HepG2 (cell line): ENCODE data around the gene ESPNL. TPM values are rescaled to one million over a fixed set of nuclear protein-coding genes. Genes with fewer than 3 reads are reported as not detected.

Experiments used
- AHR ChIP-seq: IDR thresholded peaks from 2 replicates; pipeline ENCODE4 v1.6.1; 2018; ENCODE audit warnings: missing genetic modification reagents, missing compliant biosample characterization
- ATF5 ChIP-seq: sonication (generic); formaldehyde crosslinking; IDR thresholded peaks from 2 replicates; pipeline ENCODE4 v1.4.0; 2020; ENCODE audit warnings: mild to moderate bottlenecking, low read depth, missing genetic modification reagents
- HBP1 ChIP-seq: IDR thresholded peaks from 2 replicates; pipeline ENCODE4 v1.6.1; 2016; ENCODE audit warnings: low read depth, control low read depth
- HCFC1 ChIP-seq: fragments of 150-350 bp; IDR thresholded peaks from 2 replicates; pipeline ENCODE4 v1.6.1; 2014; ENCODE audit warnings: low read depth, low read length
- HIC2 ChIP-seq: sonication (generic); formaldehyde crosslinking; IDR thresholded peaks from 2 replicates; pipeline ENCODE4 v1.9.0; 2022; ENCODE audit warnings: low read depth, missing genetic modification reagents
- HNRNPK ChIP-seq: fragments of 200-400 bp; formaldehyde crosslinking; IDR thresholded peaks from 2 replicates; pipeline ENCODE4 v1.6.1; 2018; ENCODE audit warnings: low read length, low read depth, moderate library complexity, mild to moderate bottlenecking; ENCODE audit not compliant: poor library complexity, severe bottlenecking
- MEIS2 ChIP-seq: sonication (generic); formaldehyde crosslinking; IDR thresholded peaks from 2 replicates; pipeline ENCODE4 v1.9.0; 2021; ENCODE audit warnings: mild to moderate bottlenecking, missing genetic modification reagents
- NR0B2 ChIP-seq: sonication (generic); formaldehyde crosslinking; IDR thresholded peaks from 2 replicates; pipeline ENCODE4 v1.4.0; 2020; ENCODE audit warnings: mild to moderate bottlenecking, missing genetic modification reagents
- NR2C2 ChIP-seq: sonication (generic); formaldehyde crosslinking; IDR thresholded peaks from 2 replicates; pipeline ENCODE4 v1.4.0; 2020; ENCODE audit warnings: missing genetic modification reagents, mild to moderate bottlenecking, moderate library complexity, borderline replicate concordance
- NR3C1 ChIP-seq: sonication (generic); formaldehyde crosslinking; IDR thresholded peaks from 2 replicates; pipeline ENCODE4 v1.4.0; 2020; ENCODE audit warnings: missing genetic modification reagents
- PHF21A ChIP-seq: sonication (generic); formaldehyde crosslinking; IDR thresholded peaks from 2 replicates; pipeline ENCODE4 v1.5.0; 2020; ENCODE audit warnings: mild to moderate bottlenecking, missing genetic modification reagents
- PRMT3 ChIP-seq: sonication (generic); formaldehyde crosslinking; IDR thresholded peaks from 2 replicates; pipeline ENCODE4 v1.8.1; 2022; ENCODE audit warnings: low read depth, mild to moderate bottlenecking, moderate library complexity, missing genetic modification reagents, borderline replicate concordance
- RFX3 ChIP-seq: IDR thresholded peaks from 2 replicates; pipeline ENCODE4 v1.6.1; 2016; ENCODE audit warnings: missing biosample characterization, missing genetic modification reagents
- RXRA ChIP-seq: sonication (generic); formaldehyde crosslinking; IDR thresholded peaks from 2 replicates; pipeline ENCODE4 v1.5.1; 2020; ENCODE audit warnings: missing genetic modification reagents
- SMARCC2 ChIP-seq: fragments of 450-650 bp; IDR thresholded peaks from 2 replicates; pipeline ENCODE4 v1.6.1; 2017; ENCODE audit warnings: antibody characterized with exemption, mild to moderate bottlenecking
- ZFP1 ChIP-seq: IDR thresholded peaks from 2 replicates; pipeline ENCODE4 v1.6.1; 2016
- ZGPAT ChIP-seq: IDR thresholded peaks from 2 replicates; pipeline ENCODE4 v1.6.1; 2016; ENCODE audit warnings: mild to moderate bottlenecking
- ZNF180 ChIP-seq: sonication (generic); formaldehyde crosslinking; IDR thresholded peaks from 2 replicates; pipeline ENCODE4 v1.4.0; 2020; ENCODE audit warnings: low read depth, missing genetic modification reagents, borderline replicate concordance
- ZNF205 ChIP-seq: IDR thresholded peaks from 2 replicates; pipeline ENCODE4 v1.6.1; 2018; ENCODE audit warnings: missing biosample characterization, missing genetic modification reagents
- ZNF234 ChIP-seq: sonication (generic); formaldehyde crosslinking; conservative IDR thresholded peaks from 2 replicates; pipeline ENCODE4 v1.5.1; 2020; ENCODE audit warnings: mild to moderate bottlenecking, missing genetic modification reagents
- ZNF414 ChIP-seq: sonication (generic); formaldehyde crosslinking; IDR thresholded peaks from 2 replicates; pipeline ENCODE4 v1.5.0; 2020; ENCODE audit warnings: missing genetic modification reagents
- ZNF501 ChIP-seq: sonication (generic); formaldehyde crosslinking; IDR thresholded peaks from 2 replicates; pipeline ENCODE4 v1.5.1; 2020; ENCODE audit warnings: mild to moderate bottlenecking, moderate library complexity, missing genetic modification reagents
- ZNF549 ChIP-seq: sonication (generic); formaldehyde crosslinking; IDR thresholded peaks from 2 replicates; pipeline ENCODE4 v1.5.0; 2020; ENCODE audit warnings: missing genetic modification reagents
- ZNF83 ChIP-seq: sonication (generic); formaldehyde crosslinking; IDR thresholded peaks from 2 replicates; pipeline ENCODE4 v1.4.0; 2020; ENCODE audit warnings: missing genetic modification reagents, mild to moderate bottlenecking, borderline replicate concordance
- polyA plus RNA-seq, 8 experiments: library from polyadenylated mRNA; depleted of rRNA in 3 of 8; stranded (reverse) in 7 of 8; unstranded in 1 of 8; fragments of >200 nt; fragmentation: Illumina TruSeq in 4 of 8; extraction: Trizol in 4 of 8; gene quantifications; 2 replicates each; pipeline versions ENCODE4 v1.2.1 to v1.2.3, GENCODE V29; 2011 to 2016; ENCODE audit warnings: low read depth in 4 of 8, missing spikeins in 1 of 8, mixed read lengths in 1 of 8; ENCODE audit not compliant: insufficient read depth in 1 of 8
- total RNA-seq, 5 experiments: library from RNA; depleted of rRNA; stranded (reverse); fragments of >200 nt; fragmentation: Illumina TruSeq; extraction: Trizol; gene quantifications; 2 replicates each; pipeline ENCODE4 v1.2.3, GENCODE V29; 2016; ENCODE audit warnings: low read depth in 1 of 5

Gene ESPNL
- total and polyA plus RNA-seq, 2 of the 13 experiments (the other 11 are each of a cell fraction or from before 2014, with no cell fraction given) = 0.45 to 0.80 TPM

GRCh38 chr2:238107525-238108422 lies 7.6 kb downstream of the ESPNL start (continued):
- TF ChIP-seq HBP1 (CRISPR knock-in tag) = no peak
- peak; percentile 89 for TF ChIP-seq RXRA (CRISPR knock-in tag)
- TF ChIP-seq HCFC1 = no peak; the same call in 1 of the 2 replicates
- TF ChIP-seq RFX3 (CRISPR knock-in tag) = no peak
- peak; percentile 68 for TF ChIP-seq NR2C2 (CRISPR knock-in tag)
- TF ChIP-seq ATF5 (CRISPR knock-in tag) = peak; percentile 68; the same call in 1 of the 2 replicates
- TF ChIP-seq ZNF83 = no peak
- TF ChIP-seq HNRNPK = no peak
- no peak for TF ChIP-seq SMARCC2
- TF ChIP-seq ZNF549 (CRISPR knock-in tag) = no peak
- TF ChIP-seq AHR (CRISPR knock-in tag) = no peak
- TF ChIP-seq MEIS2 = 0 out of 2 replicates have a peak, but pooled peaks have one; percentile 24
- TF ChIP-seq ZNF234 (CRISPR knock-in tag) = no peak
- TF ChIP-seq NR0B2 (CRISPR knock-in tag) = no peak
- no peak for TF ChIP-seq ZNF205
- TF ChIP-seq NR3C1 (CRISPR knock-in tag) = no peak
- TF ChIP-seq PRMT3 = no peak
- TF ChIP-seq ZNF414 = 0 out of 2 replicates have a peak, but pooled peaks have one; percentile 42
- TF ChIP-seq ZGPAT (CRISPR knock-in tag) = no peak; the same call in 1 of the 2 replicates
- TF ChIP-seq HIC2 = no peak
- TF ChIP-seq ZNF180 = no peak
- TF ChIP-seq PHF21A (CRISPR knock-in tag) = peak; percentile 77
- no peak for TF ChIP-seq ZNF501 (CRISPR knock-in tag)
- TF ChIP-seq ZFP1 (CRISPR knock-in tag) = no peak
